HG02642 (cell line): ENCODE results near the gene CXCR4.

Source experiments
- ATAC-seq: cut with Tn5 transposase; IDR thresholded peaks from one replicate; pipeline ENCODE4 v1.9.1; 2021; ENCODE audit warnings: mild to moderate bottlenecking; ENCODE audit not compliant: unreplicated experiment, poor library complexity

CXCR4 gene

DNA sequence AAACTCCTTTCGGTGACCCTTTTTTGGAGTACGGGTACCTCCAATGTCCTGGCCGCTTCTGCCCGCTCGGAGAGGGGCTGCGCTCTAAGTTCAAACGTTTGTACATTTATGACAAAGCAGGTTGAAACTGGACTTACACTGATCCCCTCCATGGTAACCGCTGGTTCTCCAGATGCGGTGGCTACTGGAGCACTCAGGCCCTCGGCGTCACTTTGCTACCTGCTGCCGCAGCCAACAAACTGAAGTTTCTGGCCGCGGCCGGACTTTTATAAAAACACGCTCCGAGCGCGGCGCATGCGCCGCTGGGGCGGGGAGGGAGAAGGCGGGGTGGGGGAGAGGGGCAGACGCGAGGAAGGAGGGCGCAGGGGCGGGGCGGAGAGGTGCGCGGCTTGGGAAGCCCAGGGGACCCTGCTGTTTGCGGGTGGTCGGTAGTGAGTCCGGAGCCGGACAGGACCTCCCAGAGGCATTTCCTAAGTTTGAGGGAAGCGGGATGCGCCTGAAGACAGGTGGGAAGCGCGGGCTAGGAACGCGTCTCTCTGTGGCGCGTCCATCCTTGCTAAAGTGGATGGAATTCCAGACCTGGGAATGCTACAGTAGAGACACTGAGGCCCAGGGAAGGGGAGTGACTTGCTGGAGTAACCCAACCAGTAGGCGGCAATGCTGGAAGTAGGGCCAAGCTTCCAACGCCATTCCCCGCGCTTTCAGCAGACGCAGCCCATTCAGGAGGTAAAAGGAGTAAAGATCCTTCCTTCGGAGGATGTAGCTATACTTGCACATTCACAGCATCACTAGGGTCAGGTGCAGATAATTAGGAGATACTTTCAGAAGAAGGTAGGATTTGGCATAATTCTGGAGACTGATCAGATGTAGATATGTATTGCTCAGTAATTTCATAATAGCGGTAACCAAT lies at the start of gene CXCR4:
Gene CXCR4 (minus strand): TSS at position 241 of the 910 bp plus-strand sequence. CDS start 89 bp downstream, at position 152.
- ATAC-seq: peak; percentile 33

DNA sequence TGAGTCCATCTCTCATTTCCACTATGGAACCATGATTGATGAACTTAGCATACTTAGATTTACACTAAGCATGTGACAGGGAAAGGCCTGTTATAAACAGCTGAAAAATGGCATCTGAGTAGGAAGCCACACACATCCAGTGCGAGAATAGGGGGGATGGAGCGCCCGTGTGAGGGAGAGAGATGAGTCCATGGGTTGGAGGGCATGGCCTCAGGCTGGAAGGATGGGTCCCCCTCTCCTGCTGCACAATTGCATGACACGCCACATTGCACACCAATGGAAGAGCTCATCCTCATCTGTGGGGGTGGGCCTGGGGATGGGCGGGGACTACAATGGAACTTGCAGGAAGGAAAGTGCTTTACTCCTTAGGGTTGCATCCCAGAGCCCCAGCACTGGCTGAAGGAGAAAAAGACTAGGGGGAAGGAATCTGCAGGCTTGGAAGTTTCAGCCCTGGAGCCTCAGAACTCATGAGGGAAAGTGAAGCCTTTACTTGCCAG lies 46.4 kb upstream of the CXCR4 start:
- no peak for ATAC-seq

DNA sequence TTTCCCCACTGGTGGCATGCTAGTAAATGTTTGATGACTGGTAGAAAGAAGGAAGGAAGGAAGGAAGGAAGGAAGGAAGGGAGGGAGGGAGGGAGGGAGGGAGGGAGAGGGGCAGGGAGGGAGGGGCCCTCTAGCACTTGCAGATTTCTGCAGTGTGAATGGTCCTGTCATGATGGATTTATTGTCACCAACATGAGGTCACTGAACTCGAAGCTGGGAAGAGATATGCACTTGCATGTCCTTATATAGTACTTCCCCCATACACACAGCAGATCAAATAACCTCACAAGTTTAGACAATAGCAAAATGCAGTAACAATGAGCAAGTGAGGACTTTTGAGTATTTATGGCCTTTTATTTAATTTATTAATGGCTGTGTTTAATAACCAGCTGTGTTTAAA lies 44.5 kb upstream of the CXCR4 start:
- no peak for ATAC-seq

DNA sequence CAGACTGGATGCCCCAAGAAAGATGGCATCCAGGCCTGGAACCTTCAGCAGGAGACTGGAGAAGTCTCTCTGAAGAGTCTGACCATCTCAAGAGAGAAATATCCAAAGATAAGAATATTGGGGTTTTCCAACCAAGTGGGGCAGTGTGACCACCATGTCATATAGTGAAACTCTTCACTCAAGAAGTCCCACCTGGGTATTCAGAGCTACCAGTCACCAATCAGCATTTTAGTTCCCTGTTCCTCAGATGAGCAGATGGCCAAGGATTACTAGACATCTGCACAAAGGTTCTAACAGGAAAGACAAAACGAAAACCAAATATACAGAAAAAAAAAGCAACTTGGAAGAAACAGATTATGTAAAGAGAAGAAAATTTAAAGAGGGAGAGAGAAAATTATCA lies 38.5 kb upstream of the CXCR4 start:
- no peak for ATAC-seq

DNA sequence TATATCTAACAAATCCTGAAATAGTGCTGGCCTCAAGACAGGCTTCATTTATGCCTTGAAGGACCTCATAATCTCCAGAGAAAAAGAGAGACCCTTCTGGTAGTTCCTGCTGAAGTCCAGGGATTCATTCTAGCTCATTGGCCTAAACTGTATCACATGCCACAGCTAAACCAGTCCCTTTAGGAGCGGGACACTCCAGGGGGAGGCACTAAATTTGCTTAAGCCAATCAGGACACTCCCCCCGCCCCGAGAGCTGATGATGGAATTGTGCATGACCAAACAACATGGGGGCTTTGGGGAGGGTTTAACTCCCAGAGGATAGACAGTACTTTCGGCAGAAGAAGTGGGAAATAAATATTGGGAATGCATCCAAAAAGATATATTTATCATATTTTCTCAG lies 36.4 kb upstream of the CXCR4 start:
- no peak for ATAC-seq

DNA sequence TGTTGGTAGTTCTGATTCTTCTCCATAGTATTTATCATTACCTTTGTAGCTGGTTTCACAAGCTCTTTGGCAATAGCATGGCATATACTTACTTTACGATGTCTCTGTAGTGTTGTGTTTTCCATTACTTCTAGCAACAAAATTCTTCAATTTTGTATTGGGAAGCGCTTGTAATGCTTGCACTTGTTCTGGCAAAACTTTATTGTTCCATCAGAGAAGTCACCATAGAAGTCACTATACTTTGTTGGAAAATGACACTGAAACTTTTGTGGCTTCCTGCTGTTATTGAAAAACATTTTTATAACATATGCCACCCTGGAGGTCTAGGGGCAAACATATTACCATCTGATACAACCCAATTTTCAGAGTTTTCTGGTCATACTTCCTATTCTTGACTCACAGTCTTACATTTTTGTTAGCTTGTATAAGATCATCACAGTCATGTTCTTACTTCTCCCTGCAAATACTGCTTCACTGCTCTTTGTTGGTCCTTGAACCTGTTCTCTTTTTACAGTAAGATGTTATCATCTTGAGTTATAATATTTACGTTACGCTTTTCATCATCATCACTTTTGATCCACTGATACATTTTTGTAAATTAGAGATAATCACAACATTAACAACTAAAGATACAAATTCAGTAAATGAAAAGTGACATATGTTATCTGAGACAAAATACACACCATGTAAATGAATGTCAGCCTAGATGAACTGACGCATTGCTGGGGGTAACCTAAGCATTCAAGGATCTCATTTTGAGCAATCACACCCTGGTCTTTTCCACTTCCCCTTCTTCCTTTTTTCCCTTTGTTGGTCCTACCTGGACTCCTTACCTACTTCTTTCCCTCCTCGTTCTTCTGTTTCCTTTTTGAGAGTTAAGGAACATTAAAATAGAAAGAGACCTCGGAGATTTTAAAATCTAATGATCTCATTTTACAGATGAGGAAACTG lies 33.3 kb upstream of the CXCR4 start:
- no peak for ATAC-seq

DNA sequence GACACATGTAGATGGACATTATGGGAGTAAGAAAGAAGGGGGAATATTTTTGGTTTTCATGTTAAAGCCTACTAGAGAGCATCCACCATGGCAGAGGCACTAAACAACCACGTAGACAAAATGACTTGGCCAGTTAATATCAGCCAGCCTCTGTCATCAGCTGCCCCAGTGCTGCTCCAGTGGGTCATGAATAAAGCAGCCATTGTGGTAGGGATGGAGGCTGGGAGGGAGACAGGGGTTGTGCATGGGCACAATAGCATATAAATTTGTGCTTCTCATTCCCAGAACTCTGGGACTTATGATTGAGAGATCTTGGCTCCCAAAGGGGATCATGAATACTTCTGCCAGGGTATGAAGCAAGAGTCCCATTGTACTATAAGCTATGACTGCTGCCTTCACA lies 31.1 kb upstream of the CXCR4 start:
- no peak for ATAC-seq

DNA sequence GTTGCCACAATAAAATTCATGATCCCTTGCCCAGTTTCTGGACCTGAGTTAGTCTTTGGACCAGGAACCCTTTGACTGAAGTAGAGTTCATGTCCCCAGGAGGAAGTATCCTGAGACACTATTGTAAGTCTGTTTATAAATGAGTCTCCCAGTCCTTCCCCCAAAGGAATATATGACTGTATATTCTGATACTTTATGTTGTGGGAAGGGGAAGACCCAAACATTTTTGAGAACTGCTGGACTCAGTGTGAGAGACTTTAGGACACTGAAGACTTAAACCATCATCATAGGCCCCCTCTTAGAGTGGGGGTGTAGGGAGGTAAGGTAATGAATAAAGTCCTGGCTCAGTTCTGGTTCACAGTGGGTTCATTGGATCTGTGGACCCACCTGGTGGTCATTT lies 28.6 kb upstream of the CXCR4 start:
- no peak for ATAC-seq

DNA sequence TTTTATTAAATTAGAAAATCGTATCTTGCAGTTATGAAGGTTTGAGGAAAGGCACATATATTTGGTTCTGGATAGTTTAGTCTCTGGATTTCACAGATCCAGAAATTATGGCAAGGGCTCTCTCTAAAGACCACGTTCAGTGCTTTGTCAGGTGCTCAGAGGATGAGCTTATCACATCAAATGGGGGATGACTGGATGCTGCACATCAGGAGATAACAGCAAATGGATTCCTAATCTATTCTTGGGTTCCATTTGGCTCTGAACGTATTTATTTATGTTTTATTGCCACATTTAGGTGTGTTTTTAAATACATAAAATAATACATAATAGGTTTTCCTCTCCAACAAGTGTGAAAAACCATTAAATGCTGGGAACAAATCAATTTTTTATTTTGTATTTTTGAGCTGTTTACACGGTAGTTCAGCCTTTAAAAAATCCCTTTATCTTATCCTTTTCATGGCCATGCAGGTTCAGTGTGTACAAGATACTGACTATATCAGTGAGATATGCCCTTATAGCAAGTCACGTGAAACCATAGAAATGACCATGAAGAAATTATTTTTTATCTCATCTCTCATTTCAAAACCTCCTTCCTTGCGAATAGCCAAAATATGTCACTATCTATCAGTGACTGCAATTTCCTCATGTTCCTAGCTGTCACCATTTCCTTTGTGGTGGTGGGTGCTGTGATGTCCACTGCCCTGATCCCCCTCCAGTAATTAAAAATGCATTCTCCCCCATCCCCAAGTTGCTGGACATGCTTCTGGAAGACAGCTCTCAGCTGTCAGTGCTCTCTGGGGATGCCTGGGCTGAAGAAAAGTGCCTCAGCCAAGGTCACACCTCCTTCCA lies 25.9 kb upstream of the CXCR4 start:
- ATAC-seq: no peak

DNA sequence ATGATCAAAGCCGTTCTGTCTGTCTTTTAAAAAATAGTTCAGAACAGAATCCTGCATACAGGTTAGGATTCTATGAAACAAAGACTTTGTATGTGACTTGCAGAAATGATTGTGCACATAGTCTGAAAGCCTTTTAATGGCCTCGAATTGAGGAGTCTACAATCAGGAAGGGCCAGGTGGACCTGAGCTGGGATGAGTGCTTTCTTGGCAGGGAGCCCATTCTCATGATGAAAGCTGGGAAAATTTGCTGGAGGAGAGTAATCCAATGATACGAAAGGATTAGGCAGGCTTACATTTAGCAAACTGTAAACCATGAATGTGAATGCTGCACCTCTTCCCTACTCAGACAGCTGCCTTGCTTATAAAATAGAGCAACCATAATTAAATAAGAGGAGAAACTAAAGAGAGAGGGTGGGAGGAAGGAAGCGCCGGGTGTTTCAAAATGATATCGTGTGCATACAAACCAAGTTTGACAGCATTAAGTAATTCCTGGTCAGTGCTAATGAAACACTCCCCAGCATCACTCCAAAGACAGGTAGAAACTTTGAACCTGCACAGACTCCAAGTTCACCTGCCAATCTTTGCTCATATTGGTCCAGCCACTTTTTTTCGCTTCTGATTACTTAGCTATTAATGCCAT lies 23.7 kb upstream of the CXCR4 start:
- no peak for ATAC-seq

DNA sequence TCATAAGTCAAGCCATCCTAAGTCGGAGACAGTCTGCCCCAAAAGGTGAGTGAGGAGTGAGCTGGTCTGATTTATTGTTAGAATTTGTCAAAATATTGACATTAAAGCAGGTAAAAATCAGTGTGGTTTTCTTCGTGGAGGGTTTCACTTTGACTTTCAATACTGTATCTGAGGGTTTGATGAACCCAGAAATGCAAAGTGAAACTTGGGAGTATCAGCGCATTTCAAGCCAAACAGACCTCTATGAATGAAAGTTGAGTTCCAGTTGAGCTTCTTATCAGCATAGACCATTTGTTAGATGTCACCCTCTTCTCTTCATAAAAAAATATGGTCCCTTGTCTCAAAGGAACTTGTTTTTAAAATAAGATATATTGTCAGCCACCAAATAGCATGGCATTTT lies 21.7 kb upstream of the CXCR4 start:
- no peak for ATAC-seq

DNA sequence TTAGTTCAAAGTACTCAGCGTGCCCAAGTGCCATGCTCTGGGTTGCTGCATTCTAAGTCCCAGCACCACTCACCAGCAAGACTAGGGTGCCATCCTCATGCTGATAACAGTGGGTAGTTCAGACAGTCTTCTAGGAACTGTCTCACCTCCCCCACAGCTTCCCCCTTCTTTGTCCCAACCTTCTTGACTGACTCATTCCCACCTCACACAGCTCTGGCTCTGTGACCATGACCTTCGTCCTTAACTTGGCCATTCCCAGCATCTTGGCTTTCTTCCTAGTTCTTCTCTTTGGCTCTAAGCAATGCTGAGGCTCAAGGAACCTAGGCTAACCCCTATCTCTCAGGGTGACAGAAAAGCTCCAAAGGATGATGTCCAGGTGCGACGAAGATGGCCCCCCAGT lies 20.0 kb upstream of the CXCR4 start:
- ATAC-seq: no peak

DNA sequence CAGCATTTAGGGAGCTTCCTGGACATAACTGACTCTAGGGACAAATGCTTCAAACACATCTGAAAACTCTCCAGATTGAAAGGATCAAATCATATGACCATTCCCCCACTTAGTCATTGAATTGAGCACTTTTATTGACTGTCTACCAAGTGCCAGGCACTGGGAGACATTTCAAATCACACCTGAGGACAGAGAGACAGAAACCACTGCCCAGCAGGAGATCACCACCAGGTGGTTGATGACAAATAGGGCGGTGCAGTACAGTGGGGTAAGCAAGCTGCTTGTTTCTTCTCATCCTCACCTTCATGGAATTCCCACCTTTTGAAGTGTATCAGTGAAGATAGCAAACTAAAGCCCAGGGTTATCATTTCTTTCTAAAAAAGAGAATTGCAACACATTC lies 19.0 kb upstream of the CXCR4 start:
- no peak for ATAC-seq

DNA sequence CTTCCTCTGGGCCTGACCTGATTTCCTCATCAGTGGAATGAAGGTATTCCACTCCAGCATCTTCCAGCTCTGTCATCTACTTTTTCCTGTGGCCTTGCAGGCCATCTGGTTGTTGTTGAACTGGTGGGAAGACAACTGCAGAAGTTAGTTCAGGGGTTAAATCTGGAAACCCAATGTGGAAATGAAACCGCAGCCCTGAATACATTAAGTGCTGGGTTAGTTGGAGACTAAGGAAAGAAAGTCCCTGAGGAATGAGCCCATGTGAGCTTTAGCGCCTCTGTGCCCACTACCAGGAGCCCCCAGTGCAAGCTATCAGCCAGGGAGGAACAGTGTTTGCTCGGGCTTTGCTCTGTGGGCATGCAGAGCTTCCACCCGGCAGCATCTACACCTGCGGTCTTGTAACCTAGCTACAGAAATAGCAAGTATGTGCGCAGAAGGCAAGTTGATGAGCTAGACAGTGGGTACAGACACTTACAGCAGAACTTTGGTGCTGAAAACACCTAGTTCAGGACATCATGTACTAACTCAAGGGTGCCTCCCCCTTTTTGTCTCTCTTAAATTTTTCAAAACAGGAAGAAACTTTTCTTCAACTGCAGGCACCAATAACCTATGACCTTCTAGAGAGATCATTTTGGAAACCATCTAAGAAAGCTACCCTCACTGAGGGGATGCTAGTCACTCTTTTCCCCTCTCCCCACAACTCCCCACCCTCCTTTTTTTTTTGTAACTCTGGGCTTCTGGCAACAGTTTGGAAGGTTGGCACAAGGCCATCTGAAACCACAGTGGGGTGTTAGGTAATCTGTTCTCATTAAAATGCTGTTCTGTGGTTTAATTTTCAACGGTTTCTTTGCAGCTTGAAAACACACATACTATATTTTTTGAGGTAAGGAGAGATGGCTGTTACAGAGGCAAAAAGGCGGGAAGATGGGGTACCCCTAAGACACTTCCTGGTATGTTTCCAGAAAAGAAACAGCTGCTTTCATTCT lies 18.3 kb upstream of the CXCR4 start:
- peak; percentile 47 for ATAC-seq

DNA sequence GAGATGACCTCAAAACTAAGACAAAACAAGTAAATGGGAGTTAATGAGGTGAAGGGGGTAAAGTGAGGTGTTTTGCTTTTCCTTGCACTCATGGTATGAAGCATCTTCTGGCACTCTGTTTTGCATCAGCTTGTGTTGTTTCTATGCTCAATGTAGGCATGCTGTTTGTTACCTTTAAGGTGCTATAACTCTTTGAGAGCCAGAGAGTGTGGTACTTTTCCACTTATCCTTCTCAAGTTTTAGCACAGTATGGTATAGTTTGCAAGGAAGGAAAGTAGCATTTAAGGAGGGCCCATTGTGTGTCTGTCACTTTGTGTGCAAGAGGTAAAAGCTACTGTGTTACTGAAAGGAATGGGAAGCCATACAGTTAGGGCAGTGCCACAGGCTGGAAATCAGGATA lies 17.5 kb upstream of the CXCR4 start:
- ATAC-seq: no peak

DNA sequence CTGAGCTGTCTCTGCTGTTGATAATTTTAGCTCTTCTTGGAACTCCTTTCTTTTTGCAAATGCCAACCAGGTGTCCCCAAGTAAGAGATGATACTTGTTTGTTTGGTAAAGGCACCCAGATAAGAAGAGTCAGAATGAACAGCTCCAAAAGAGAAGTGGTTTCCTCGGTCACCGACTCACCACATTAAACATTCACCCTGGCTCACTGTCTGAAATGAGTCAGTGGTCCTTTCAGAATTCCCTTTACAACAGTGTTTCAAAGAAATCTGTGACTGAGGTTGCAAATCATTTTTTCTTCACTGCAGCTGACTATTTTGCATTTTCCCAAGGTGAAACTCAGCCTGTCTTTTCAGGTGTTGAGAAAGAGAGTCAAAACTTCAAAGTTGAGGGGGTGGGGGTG lies 16.2 kb upstream of the CXCR4 start:
- ATAC-seq: no peak

DNA sequence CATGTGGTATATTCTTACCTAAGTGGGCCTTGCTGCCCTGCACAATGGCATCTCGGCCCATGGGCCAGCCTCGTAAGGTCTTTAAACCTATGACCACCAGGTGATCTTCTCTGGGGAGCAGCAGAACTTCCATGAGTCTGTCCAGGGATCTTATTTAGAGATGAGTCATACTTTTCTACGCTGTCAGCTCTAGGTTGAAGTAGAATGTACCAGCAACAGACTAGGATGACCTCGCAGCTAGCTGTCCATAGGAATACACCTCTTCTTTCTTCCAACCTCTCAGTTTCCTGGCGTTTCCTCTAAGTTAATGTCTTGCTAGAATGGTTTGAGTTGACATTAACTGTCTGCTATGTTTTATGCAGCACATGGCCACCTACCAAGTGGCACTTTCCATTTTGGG lies 15.6 kb upstream of the CXCR4 start:
- no peak for ATAC-seq

DNA sequence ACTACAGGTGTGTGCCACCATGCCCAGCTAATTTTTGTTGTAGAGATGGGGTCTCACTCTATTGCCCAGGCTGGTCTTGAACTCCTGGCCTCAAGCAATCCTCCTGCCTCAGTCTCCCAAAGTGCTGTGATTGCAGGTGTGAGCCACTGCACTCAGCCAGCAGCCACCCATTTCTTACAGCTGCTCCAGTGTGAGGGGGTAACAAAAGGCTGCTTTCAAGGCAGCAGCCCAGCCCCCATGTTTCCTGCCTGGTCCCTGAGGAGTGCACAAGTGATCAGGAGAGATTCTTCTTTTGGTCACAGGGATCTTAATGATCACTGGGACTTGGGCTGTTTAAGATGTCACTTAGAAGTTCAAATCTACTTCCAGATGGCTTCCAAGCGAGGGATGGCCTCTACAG lies 15.2 kb upstream of the CXCR4 start:
- no peak for ATAC-seq

DNA sequence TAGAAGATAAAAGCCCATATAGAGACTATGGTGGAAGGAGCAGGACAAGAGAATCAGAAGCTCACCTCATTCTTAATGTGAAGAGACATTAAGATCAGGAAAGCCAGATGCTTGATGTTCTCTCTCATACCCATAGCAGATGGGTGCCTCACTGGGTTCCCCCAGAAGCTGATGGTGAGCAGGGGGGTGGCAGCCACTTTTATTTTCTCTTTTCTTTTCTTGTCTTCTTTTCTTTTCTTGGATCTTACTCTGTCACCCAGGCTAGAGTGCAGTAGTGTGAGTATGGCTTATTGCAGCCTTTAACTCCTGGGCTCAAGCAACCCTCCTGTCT lies 14.8 kb upstream of the CXCR4 start:
- ATAC-seq: no peak
